ENCODE results near the gene DNAH17.

Gene DNAH17

DNA sequence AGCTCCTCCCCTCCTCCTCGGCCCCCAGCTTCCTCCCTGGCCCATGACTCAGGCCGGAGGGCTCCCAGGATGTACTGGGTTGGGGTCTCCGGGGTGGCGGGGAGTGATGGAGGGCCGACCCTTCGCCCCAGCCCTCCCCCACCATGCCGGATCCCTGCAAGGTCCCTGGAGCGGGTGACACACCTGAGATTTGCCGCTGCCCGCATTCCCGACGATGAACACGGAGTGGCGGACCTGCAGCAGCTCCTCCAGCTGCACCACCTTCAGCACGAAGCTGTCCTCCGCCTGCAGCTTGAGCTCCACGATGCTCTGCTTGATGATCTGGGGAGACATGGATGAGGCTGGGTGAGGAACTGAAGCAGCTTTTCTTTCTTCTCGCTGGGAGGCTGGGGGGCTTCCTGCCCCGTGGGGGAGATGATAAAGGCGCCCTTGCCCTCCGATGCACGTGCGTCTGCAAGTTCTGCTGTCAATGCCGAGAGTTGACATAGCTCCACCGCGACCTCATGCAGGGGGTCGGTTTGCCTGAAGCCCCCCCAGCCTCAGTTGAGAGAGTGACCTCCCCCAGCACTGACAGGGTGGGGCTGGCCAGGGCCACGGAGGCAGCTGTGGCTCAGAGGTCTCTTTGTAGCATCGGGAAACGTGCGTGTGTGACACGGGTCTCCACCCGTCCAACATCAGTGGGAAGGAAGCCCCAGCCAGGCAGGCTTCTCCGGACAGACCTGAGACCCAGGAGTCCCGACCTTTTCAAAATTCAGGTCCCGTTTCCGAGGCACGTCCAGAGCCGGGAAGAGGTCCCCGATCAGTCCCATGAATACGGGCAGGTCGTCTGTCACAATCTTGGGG is 83.1 kb downstream of the DNAH17 start:
- DNase-seq, result no peak

DNA sequence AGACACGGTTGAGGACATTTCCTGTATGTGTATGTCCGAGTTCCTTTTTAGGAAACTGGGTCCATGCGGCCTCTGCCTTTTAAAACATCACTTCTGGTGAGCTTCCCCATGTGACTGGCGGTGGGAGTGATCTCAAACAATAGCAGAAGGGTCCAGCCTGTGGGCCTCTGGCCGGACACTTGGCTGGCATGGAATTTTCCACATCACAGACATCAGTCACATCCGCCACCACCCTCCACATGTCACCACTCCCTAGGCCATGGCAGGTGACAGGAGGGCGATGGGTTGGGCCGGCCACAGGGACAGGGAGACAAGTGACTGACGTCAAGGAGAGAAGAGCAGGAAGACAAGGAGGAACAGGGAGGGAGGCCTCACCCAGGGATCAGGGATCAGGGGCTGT is 83.7 kb downstream of the DNAH17 start:
- DNase-seq, result no peak

DNA sequence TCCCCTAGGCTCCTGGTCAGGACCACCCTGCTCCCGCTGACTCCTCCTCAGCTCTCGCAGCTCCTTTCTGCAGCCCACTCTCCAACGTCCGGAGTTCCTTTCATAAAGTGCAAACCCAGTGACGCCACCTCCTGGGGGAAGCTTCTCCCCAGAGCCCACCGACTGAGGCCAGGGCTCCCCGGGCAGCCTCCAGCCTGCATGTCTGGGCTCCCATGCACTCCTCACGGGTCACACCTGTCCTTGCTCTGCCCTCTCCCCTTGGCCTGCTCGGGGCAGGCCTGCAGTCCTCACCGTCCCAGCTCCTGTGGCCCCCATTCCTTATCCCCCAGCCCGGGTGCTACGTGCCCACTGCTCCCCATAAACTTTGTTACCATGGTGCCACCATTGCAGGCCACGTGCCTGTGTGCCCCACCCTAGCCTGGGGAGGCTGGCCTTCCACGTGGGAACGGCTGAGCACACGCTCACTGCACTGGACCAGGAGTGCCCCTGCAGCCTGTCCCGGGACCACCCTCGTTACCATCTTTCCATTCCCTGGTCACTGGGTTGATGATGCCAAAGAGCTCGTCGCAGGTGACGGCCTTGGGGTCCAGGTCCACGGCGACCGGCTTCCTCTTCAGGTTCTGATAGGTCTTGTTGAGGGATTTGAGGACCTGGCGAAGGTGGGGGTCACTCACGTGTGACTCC is 84.9 kb downstream of the DNAH17 start:
- DNase-seq, result no peak

DNA sequence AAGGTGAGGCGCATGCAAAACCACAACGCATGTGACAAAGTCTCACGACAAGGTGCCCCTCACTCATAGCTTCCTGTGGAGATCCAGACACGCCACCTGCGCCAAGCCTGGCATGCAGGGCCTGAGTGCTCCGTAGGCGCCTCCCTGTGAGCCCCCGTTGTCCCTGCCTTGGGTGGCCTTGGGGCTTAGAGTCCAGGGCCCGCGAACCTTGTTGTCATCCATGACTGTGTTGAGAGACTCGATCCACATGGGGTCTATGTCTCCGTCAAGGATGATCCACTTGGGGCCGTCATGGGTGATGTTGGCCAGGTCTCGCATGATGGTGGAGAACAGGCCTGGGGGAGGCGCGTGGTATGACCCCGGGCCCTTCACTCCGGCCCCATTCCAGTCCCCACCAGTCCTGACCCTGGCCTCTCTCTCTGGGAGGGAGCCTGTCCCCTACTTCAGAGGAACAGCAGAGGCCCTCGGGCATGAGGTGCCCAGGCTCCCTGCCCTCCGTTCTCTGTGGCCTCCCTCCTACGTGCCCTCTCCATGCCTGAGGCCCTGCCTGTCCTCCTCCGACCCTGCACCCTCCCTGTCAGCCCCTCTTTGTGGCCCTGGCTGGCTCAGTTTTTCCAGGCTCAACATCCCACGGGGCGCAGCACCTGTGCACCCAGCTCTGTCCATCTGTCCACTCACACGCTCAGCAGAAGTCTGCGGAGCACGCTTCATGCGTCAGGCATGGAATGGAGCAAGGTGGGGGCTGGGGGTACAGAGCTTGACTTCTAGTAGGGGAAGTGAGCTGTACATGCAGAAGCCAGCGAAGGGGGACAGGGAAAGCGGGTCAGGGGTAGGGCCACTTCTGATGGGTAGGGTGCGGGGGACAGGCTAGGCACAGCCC is 85.7 kb downstream of the DNAH17 start:
- no peak for DNase-seq

DNA sequence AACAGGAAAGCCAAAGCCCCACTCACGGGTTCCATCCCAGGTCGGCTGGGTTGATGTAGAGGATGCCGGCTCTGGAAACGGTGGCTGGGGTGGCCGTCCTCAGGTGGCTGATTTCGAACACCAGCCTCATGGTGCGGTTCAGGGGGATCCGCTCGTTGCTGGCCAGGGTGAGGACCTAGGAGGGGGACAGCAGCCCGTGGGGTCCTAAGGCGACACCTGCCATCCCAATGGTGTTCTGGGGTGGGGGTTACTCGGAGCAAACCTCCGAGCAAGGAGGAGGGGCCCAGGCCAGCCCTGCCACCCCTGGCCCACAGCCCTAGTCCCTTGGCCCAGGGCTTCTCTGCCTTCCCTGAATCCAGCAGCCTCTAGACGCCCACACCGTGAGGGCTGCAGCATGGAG is 86.5 kb downstream of the DNAH17 start:
- no peak for DNase-seq

DNA sequence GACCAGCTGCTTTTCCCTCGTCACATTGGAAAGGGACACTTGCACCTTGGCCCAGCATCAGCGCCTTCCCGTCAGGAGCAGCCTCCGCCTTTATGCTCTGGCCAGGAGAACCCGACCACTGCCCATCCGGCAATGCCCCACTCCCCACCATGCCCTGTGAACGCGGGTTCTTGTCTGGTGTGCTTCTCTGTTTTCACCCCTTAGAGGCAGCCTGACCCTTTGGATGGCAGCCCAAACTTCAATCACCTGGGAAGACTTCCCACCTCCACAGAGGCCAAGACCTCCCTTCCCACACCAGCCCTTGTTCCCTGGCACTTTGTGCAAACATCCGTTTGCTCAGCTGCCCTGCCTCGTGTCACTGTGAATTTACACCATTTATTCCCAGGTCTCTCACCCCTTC is 87.0 kb downstream of the DNAH17 start:
- peak in 1 of 3 experiments; percentile 11 for DNase-seq

DNA sequence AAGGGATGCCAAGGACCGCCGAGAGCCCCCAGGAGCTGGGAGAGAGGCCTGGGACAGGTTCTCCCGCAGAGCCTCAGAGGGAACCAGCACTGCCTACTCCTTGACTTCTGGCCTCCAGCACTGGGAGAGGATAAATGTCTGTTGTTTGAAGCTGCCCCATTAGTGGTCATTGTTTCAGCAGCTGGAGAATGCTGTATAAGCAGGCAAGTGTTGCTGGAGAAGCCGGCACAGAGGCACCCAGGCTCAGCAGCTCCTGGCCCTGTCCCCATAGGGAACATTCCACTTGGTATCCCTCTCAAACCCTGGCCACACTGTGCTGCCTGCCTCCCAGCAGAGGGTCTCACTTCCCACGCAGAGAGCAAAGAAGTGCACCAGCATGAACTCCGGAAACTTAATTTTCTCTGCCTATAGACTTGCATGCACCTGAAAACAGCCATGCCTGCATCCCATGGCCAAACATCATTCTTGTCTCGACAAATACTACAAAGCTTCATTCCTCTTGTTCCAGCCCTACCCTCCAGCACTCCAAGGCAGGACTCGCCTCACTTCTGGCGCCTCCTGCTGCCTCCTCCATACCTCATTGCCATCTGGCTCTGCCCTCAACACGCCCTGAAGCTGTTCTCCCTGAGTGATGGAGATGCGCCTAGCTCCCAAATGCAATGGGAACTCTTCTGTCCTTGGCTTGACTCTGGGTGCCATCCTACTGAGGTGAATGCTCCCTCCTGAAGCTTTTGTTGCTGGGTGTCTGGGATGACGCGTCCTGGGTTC is 88.1 kb downstream of the DNAH17 start:
- peak in 1 of 3 experiments; percentile 11 for DNase-seq

DNA sequence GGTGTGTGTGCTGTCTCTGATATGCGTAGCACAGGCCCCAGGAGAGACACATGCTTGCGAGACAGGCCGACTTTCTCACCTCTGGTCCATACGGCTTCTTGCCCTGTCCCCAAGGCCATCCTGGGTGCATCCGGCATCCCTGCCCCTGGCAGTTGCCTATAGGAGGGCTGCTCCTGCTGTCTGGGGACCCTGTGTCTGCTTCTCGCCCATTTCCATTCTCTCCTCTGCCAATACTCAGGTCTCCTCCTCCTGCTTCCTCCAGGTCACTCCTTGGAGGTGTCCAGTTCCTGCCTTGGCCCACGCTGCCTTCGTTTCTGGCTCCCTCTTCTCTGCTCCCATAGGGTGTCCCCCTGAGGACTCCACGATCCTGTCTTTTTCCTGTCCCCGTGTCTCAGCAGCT is 89.0 kb downstream of the DNAH17 start:
- no peak for DNase-seq

DNA sequence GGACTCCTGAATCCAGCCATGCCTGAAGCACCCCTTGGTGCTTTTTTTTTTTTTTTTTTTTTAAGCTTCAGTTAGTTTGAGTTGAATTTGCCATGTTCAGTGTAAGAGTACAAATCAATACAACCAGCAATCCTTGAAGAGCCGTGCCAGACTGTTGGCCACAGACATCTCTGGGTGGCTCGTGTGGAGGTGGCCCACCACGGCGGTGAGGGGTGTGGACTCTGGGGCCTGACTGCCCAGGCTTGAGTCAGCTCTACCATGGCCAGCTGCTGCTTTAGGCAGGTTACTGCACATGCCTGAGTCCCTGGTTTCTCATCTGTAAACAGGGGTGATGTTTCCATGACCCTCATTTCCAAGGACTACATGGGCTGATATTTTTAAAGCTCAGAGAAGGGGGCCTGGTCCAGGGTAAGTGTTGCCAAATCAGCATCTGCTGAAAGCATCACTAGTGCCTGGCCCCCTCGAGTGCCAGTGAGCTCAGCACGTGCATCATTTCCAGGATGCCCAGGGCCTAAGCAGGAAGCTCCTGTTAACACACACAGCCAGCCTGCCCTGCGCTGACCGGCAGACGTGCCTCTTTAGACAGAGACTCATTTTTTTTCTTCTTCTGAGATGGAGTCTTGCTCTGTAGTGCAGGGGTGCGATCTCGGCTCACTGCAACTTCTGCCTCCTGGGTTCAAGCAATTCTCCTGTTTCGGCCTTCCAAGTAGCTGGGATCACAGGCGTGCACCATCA is 90.1 kb downstream of the DNAH17 start:
- no peak for DNase-seq

DNA sequence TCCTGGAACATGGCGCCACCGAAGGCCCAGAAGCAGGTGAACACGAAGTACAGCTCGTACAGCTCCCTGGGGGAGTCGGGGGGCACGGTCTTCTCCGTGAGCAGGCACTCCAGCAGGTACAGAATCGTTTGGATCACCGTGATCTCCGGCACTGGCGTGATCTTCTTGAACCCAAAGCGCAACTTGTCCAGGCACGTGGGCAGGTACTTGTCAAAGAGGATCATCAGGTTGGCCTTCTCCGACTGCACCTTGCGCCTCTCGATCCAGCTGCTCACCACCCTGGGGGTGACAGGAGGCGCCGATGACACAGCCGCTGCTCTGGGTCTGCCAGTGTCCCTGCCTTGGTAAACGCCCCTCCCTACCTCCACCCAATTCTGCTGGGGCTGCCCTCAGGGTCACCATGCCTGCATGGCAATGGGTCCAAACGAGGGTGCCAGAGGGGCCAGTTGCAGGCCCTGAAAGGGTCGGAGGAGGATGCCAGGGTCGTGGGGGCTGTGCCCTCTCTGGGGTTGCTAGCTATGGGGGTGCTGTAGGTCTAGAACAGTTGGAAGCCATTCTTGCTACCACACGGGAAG is 90.9 kb downstream of the DNAH17 start:
- no peak for DNase-seq

DNA sequence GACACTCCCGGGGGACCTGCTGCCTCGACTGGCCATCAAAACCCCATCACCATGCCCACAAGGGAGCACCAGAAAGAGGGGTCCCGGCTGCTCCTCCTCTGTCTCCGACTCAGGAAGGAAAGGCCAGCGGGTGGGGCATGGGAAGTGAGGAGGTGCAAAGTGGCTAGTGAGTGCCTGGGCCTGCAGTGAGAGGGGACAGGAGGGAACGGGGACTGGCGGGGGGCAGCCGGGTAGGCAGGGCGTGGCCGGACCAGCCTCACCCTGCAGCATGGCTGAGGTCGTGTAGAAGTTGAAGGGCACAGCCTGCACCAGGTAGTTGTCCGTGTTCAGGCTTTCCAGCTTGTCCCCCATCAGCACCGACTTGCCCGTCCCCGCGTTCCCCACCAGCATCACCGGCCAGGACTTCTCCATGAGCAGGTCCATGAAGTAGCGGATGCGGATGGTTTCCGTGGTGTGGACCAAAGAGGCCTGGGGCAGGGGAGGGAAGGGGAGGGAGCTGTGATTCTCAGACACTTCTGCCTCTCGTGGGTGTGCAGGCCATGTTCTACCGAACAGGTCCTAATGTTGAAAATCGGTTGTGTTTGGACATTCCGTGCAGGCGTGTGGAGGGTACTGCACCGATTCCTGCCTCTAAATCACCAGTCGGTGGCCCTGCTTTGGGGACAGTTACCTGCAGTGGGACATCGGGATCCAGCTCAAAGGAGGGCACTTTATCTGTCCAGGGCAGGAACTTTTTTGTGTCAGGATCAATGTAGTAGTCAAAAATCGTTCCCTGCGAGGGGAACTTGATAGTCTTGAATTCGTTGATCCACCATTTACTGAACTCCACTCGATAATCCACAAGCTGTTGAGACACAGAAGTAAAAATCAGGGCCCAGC is 91.7 kb downstream of the DNAH17 start:
- no peak for DNase-seq

DNA sequence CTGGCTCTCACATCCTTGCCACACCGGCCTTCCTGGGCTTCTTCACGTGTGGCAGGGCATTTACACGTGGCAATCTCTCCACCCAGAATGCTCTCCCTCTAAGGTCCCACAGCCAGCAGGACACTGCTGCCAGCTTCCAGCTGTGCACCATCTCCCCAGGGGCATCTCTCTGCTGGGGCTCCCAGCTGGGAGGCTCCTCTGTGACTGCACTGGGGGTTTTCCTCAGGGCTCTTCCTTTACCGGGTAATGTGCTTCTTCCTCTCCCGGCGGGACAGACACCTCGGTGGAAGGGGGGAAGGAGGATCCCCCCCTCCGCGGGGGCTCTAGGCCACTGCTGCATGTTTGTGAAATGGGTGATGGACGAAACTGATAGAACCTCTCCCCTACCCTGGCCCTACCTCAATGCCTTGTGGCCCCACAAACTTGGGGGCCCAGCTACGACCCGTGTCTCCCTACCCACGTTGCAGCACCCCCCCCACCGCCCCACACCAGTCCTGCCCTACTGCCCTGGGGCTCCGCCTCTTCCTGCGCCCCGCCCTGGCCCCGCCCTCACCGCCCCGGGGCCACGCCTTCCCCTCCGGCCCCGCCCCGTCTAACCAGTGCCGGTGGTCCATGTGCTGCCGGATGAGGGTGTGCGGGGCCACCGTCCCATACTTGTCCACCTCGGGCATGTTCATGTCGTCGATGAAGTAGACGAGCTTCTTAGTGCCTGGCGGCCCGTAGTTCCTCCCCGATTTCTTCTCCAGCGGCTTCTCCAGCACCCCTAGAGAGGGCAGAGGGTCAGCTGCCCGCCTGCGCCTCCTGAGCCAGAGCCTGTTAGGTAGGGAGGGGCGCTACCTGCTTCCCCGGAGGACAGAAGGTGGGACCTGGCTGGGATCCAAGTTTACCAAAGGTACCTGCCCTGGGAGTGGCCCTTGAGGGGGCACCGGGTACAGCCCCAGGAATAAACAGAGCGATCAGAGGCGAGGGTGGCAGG is 92.6 kb downstream of the DNAH17 start:
- DNase-seq, result peak in 1 of 3 experiments; percentile 30

DNA sequence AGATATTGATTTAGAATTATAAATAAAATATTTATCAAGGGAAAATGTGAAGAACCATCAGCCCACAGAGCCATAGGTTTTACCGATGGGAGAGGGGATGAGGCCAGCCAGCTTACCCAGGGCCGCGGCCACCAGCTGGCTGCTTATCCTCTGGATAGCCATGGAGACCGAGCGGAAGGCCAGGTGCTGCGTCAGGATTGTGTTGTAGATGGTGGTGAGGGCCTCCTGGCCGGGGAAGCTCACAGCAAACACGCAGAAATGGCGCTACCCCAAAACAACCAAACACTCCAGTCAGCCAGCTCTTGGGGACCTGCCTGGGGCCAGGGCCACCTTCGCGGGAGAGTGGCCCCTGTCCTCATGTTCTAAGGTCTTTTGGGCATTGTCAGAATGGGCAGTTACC is 97.8 kb downstream of the DNAH17 start:
- DNase-seq, result no peak

DNA sequence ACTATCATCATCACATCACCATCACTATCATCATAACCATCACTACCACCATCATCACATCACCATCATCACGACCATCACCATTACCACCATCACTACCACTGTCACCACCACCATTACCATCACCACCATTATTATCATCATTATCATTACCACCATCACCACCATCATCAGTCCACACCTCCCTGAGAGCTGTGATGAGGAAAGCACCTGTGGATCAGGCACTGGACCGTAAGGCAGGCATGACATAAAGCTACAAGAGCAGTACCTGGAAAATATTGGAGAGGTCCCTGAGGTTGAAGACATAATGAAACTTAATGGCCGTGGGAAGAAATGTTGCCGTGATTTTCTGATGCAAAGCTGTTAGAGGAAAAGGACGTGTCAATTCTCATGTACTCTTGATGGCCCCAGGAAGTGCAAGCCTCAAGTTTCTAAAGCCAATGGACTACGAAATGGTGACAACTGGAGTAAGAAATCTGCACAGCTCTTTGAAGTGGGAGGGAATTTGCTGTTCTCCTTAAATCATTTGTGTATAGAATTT is 98.4 kb downstream of the DNAH17 start:
- no peak for DNase-seq

DNA sequence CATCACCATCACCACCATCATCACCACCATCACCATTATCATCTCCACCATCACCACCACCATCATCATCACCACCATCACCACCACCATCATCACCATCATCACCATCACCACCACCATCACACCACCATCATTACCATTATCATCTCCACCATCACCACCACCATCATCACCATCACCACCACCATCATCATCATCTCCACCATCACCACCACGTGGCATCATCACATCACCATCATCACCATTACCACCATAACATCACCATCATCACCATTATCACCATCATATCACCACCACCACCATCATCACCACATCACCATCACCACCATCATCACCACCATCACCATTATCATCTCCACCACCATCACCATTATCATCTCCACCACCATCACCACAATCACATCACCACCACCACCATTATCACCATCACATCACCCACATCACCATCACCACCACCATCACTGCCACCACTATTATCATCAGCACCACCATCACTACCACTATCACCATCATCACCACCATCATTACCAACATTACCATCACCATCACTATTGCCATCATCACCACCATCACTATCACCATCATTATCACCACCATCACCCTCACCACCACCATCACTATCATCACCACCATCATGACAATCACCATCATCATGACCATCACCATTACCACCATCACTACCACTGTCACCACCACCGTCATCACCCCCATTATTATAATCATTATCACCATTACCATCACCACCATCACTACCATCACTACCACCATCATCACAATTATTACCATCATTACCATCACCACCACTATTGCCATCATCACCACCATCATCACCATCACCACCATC is 99.1 kb downstream of the DNAH17 start:
- DNase-seq, result no peak

DNA sequence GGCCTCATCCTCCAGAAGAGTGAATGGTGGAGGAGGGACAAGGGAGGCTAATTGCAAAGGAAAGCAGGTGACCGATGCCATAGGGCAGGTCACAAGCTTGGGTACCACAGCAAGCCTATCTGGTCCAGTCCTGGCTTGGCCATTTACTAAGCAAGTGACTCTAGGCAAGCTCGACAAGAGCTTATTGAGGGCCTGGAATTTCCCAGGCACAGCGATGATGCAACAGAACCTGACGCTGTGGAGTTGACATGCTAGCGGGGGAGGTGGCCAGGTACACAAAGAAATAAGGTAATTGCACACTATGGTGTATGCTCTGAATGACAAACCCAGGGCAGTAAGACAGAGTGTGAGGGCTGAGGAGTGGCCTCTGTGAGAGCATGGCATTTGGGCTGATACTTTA is 100.2 kb downstream of the DNAH17 start:
- DNase-seq, result peak in 2 of 3 experiments; percentile 7 to 41

DNA sequence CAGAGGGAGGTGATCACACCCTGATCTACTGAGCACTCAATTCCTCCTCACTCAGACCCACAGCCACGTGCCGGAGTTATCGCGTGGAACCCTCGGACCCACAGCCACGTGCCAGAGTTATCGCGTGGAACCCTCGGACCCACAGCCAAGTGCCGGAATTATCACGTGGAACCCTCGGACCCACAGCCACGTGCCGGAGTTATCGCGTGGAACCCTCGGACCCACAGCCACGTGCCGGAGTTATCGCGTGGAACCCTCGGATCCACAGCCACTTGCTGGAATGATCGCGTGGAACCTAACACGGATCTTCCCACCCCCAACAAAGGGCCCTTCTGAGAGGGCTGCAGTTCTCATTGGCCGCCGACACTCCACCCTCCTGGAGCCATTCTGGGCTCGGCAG is 101.0 kb downstream of the DNAH17 start:
- DNase-seq, result no peak

DNA sequence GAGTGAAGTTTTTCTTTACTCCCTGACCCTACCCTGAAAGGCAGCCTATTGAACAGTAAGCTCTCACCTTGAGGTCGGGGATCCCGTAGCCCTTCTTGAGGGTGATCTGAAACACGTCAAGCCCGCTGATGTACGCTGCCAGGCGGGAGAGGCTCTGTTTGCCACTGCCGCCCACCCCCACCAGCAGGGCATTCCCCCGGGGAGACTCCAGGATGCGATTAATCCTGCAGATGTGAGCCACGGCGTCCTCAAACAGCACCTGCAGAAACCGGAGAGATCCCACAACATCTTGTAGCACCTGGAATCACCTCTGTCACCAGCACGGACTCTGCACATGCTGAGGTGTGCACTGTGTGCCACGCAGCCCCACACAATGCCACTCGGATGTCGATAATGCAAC is 102.0 kb downstream of the DNAH17 start:
- peak in 1 of 3 experiments; percentile 13 for DNase-seq

Measured in NCI-H1417 (cell line).